GM23248 (cell line): ENCODE results near the gene BHLHA9.

Experiments
- EZH2 ChIP-seq: fragments of 200-600 bp; sonication (generic); IDR thresholded peaks from 2 replicates; pipeline ENCODE4 v1.6.1; 2018; ENCODE audit warnings: antibody characterized with exemption, mild to moderate bottlenecking; ENCODE audit not compliant: insufficient read depth, poor library complexity, severe bottlenecking
- EZH2phosphoT487 ChIP-seq: fragments of 200-600 bp; sonication (generic); IDR thresholded peaks from 2 replicates; pipeline ENCODE4 v1.6.1; 2018; ENCODE audit warnings: antibody characterized with exemption, moderate library complexity, mild to moderate bottlenecking, low read depth; ENCODE audit not compliant: insufficient read depth

- peak; percentile 20; the same call in 1 of the 2 replicates for TF ChIP-seq EZH2phosphoT487
- no peak for TF ChIP-seq EZH2
Observed at GRCh38 chr17:1228781-1229348, 41.4 kb upstream of the BHLHA9 start.
